GM10266 (cell line): ENCODE results near the gene PHF21A.

Source experiments
- DNase-seq: peaks from one replicate; pipeline ENCODE4 v3.0.0; 2012; ENCODE audit errors: extremely low spot score
- TF ChIP-seq, protein P1 (sequence below): IDR thresholded peaks from 2 replicates; pipeline ENCODE4 v1.5.1; 2012; ENCODE audit warnings: mild to moderate bottlenecking, low read depth; ENCODE audit not compliant: control insufficient read depth, insufficient read depth; ENCODE audit errors: missing control alignments

PHF21A gene

GRCh38 chr11:46106530-46107407 is 14.5 kb downstream of the PHF21A start:
- TF ChIP-seq, protein P1, sequence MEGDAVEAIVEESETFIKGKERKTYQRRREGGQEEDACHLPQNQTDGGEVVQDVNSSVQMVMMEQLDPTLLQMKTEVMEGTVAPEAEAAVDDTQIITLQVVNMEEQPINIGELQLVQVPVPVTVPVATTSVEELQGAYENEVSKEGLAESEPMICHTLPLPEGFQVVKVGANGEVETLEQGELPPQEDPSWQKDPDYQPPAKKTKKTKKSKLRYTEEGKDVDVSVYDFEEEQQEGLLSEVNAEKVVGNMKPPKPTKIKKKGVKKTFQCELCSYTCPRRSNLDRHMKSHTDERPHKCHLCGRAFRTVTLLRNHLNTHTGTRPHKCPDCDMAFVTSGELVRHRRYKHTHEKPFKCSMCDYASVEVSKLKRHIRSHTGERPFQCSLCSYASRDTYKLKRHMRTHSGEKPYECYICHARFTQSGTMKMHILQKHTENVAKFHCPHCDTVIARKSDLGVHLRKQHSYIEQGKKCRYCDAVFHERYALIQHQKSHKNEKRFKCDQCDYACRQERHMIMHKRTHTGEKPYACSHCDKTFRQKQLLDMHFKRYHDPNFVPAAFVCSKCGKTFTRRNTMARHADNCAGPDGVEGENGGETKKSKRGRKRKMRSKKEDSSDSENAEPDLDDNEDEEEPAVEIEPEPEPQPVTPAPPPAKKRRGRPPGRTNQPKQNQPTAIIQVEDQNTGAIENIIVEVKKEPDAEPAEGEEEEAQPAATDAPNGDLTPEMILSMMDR: no peak
- no peak for DNase-seq

- DNase-seq: no peak
These were observed 15.3 kb downstream of the PHF21A start for GRCh38 chr11:46105926-46106325.

GRCh38 chr11:46105134-46105628 is 16.1 kb downstream of the PHF21A start:
- TF ChIP-seq, protein P1: no peak
- no peak for DNase-seq

More at GRCh38 chr11:46105926-46106325, 15.3 kb downstream of the PHF21A start:
- TF ChIP-seq, protein P1: no peak

- DNase-seq: no peak
- TF ChIP-seq, protein P1: no peak
These were observed 18.4 kb downstream of the PHF21A start for GRCh38 chr11:46102843-46103242.

DNA sequence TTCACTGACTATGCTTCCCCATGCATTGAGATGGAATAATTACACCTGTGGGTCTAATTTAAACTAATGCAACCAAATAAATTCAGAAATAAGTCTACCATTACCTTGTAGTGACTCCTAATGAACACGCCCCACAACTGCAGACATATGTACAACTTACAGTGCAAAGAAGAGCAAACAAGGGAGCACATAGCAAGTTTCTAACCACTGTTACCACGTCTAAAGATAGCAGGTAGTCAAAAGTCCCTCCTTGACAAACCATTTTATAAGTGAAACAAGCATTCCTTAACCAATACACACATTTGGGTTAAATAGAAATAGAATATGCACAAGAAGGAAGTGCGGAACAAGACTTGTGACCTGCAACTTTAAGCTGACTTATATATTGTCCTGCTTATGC is 20.6 kb downstream of the PHF21A start:
- TF ChIP-seq, protein P1: no peak
- DNase-seq: peak; percentile 33

GRCh38 chr11:46099963-46100316 is 21.3 kb downstream of the PHF21A start:
- TF ChIP-seq, protein P1: no peak
- no peak for DNase-seq

DNA sequence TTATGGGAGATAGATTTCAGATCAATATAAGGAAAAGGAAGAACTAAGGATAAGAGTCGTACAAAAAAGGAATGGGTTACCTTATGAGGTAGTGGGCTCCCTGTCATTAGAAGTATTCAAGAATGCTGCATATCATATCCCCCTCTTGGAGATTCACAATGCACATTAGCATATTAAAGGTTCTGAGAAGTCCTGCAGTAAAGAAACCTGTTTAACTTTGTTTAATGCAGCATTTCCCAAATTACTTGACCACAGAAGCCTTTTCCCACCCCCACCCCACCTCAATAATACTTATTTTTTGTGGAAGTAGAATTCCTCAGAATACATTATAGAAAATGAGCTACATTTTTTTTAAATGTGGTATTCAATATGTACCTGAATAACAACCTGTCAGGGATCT is 30.9 kb downstream of the PHF21A start:
- TF ChIP-seq, protein P1: no peak
- no peak for DNase-seq
